HG03025 (cell line): ENCODE measurements around the gene CISH.

ENCODE experiments used
- ATAC-seq: cut with Tn5 transposase; IDR thresholded peaks from one replicate; pipeline ENCODE4 v1.9.1; 2021; ENCODE audit warnings: mild to moderate bottlenecking, moderate library complexity; ENCODE audit not compliant: unreplicated experiment, low FRiP score

The CISH gene

GRCh38 chr3:50600841-50601591 lies 10.6 kb downstream of the CISH start:
- no peak for ATAC-seq

GRCh38 chr3:50600141-50600753 lies 11.3 kb downstream of the CISH start:
- ATAC-seq = no peak

- ATAC-seq = no peak
Observed at GRCh38 chr3:50599716-50600118, 11.9 kb downstream of the CISH start.

DNA sequence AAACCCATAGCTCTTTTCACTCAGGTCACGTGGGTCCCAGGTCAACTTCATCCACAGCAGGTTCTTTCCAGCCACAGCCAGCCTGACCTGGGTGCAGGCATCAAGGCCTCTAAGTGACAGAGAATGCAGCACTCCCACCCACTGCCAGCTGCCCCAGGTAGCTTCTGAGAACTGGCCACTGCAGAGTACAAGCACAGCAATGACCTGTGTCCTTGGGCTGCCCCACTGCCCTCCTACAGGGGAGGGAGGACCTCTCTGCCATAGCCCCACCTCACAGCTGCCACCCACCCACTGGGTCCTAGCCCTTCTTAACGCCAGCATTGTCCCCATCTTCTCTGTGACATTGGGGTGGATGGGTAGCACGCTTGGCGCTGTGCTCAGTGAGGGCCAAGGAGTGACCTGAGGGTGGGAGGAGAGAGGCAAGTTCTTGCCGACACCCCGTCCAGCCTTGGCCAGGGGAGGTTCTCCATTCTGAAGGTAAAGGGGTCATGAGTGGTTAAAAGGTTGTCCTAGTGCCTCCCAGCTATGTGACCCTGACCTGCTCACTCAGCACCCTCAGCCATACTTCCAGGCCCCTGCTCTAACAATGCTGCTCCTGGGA lies 12.4 kb downstream of the CISH start:
- ATAC-seq = no peak

DNA sequence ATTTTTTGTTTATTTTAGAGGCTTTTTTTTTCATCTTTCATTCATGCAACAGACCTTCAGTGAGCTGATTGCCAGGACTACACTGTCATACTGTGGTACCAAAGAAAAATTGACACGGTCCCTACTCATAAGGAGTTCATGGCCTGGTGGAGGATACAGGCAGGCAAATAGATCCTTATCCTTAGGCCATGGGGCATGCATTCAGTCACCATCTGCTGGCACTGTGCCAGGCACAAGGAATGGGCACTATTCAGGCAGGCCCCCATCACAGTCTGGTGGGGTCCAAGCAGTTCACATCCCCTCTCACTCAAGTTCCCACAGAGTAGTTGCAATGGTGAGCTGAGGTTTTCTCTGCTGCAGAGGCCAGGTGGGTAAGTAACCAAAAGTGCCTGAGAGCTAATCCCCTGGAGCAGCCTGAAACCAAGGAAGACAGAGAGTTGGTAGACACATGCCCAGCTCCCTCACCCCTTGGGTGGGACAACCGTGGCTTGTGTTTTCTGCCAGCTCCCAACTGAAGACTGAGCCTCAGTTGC lies 17.3 kb downstream of the CISH start:
- no peak for ATAC-seq

GRCh38 chr3:50592568-50592967 lies 19.0 kb downstream of the CISH start:
- no peak for ATAC-seq

- no peak for ATAC-seq
Observed at GRCh38 chr3:50591196-50591741, 20.3 kb downstream of the CISH start.

DNA sequence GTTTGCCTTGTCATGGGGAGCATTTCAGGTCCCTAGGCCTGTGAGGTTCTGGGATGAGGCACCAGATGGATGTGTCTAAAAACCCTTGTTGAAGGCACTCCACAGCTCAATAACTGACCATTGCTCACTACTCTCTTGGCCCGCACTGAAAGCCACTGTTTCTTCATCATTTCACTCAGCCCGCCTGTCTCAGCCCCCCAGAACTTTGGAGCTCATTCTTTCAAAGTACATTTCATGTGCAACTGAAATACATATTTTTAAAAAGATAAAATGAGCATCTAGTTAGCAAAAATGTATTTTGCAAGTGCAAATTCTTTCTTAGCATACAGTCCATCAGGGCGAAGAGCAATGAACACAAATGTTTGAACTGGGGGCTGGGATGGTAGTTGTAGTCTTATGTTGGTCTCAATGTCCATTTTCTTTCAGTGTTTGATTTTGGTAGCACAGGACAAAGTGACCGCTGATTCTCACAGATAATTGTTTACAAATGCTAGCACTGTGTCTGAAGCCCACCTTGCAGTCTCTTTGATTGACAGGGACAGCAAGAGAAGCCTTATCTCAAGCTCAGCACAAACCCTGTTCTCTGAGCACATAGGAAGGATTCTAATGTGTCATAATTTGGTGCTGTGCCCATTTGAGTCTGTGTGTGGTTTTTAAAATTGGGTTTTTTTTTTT lies 22.7 kb downstream of the CISH start:
- no peak for ATAC-seq

- no peak for ATAC-seq
Observed at GRCh38 chr3:50587806-50588758, 23.5 kb downstream of the CISH start.

GRCh38 chr3:50587373-50587772 lies 24.2 kb downstream of the CISH start:
- ATAC-seq = no peak

DNA sequence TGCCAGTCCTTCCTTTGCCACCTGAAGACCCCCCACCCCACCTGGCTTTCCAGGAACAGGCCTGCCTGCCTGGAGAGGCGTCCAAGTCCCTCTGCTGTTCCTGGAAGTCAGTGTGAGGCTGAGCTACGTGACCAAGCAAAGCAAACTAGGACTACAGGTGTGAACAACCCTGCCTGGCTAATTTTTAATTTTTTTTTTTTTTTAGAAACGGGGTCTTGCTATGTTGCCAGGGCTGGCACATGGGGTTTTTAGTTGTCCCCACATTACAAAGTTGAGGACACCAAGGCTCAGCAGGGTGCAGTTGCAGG lies 24.9 kb downstream of the CISH start:
- ATAC-seq = no peak

DNA sequence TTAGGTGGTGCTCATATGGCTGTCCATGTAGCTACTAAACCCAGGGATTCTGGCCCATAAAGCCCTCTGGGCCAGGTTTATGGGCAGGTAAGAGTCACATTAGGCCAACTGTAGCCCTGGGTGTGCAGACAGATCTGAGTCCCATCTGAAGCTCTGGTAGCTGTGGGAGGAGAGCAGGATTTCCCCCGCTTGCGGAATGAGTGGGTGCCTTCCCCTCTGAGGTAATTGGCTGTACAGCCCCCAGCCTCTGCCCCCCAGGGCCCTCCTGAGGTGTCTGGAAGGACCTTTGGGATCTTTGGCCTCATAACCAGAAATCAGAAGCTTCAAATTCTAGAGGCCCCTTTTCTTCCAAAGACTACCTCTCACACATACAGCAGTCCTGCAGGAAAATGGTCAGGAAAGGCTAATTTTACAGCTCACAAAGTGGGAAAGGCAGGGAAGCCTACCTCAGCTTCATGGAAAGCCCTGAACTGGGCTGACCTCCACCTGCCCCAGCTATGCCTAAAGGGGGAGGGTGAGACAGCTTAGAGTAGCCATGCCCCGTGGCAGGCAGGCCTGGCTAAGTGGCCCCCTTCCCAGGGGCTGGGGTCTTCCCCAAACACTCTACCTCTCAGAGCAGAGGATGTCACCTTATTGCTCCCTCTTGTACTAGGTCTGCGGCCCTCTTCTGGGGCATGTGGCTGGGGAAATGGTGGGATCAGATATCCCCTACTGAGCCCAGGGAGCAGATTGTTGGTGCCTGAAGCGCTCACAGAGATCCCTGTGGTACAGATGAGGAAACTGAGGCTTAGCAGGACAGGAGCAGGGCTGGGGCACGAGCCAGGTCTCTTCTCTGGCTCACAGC lies 25.4 kb downstream of the CISH start:
- no peak for ATAC-seq

- no peak for ATAC-seq
Observed at GRCh38 chr3:50584391-50584790, 27.2 kb downstream of the CISH start.

- ATAC-seq = no peak
Observed at GRCh38 chr3:50583897-50584296, 27.7 kb downstream of the CISH start.

GRCh38 chr3:50582083-50582482 lies 29.5 kb downstream of the CISH start:
- ATAC-seq = no peak

DNA sequence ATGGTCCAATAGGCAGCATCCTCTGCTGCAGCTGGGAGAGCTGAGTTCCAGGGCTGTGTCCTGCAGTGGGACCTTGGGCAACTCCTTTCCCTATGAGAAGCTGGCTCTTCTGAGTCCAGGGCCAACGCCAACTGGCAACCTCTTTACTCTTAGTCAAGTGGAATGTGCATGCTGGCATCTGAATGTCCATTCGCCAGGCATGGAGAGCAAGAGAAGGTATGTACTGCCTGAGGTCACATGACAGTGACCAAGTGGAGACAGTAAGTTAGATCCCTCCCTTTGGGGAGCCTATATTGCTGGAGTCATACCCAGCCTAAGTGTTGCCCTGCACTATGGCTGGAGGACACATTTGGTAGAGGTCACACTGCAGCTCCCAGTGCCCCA lies 30.1 kb downstream of the CISH start:
- no peak for ATAC-seq

- no peak for ATAC-seq
Observed at GRCh38 chr3:50580683-50581458, 30.7 kb downstream of the CISH start.

GRCh38 chr3:50577348-50577747 lies 34.2 kb downstream of the CISH start:
- ATAC-seq = no peak
